CD4-positive, alpha-beta T cell (primary cell): ENCODE results near the gene MET. TPM values are rescaled to one million over a fixed set of nuclear protein-coding genes. Genes with fewer than 3 reads are reported as not detected.

Experiments
- ATAC-seq: fragments of 200-7000 bp; cut with Tn5 transposase; one replicate; pipeline ENCODE4 v1.10.0; 2022; ENCODE audit warnings: mild to moderate bottlenecking; ENCODE audit not compliant: poor library complexity
- CTCF ChIA-PET: fragments of 350-600 bp; sonication (Branson Sonifier 250); formaldehyde crosslinking; loops from one replicate; lab custom pipeline; 2021; ENCODE audit warnings: antibody characterized with exemption, inconsistent platforms; lab: Charles Lee
- POLR2A ChIA-PET: fragments of 350-600 bp; sonication (Branson Sonifier 250); formaldehyde crosslinking; loops from one replicate; lab custom pipeline; 2021; ENCODE audit warnings: antibody characterized with exemption, inconsistent platforms; lab: Charles Lee
- DNase-seq, 14 experiments: peaks; one replicate each; pipeline ENCODE4 v3.0.0-alpha.2; 2013 to 2020; ENCODE audit warnings: mixed read lengths in 2 of 14
- H3K27ac ChIP-seq, 2 donors: one replicate each; pipeline versions ENCODE4 v1.5.1 to v1.7.0; 2013; ENCODE audit warnings: low read length in 2 of 2, low read depth in 1 of 2, mild to moderate bottlenecking in 1 of 2
- H3K27me3 ChIP-seq, 2 experiments: 1 replicate in 1 of 2; 2 replicates in 1 of 2; pipeline versions ENCODE4 v1.6.1 to v1.7.0; 2013; ENCODE audit warnings: low read length in 2 of 2, control low read depth in 1 of 2, mild to moderate bottlenecking in 1 of 2, moderate library complexity in 1 of 2; ENCODE audit not compliant: insufficient read depth in 2 of 2, control insufficient read depth in 1 of 2
- H3K36me3 ChIP-seq: one replicate; pipeline ENCODE4 v1.6.1; 2013; ENCODE audit warnings: low read length, control low read depth; ENCODE audit not compliant: insufficient read depth
- H3K4me1 ChIP-seq: one replicate; pipeline ENCODE4 v1.6.1; 2013; ENCODE audit warnings: low read length, control low read depth; ENCODE audit not compliant: insufficient read depth
- H3K4me3 ChIP-seq: one replicate; pipeline ENCODE4 v1.5.1; 2013; ENCODE audit warnings: mild to moderate bottlenecking, low read length, moderate library complexity
- H3K9me3 ChIP-seq, 2 experiments: 1 replicate in 1 of 2; 2 replicates in 1 of 2; pipeline versions ENCODE4 v1.6.1 to v1.7.0; 2013; ENCODE audit warnings: low read length in 2 of 2, mild to moderate bottlenecking in 2 of 2, control low read depth in 1 of 2, moderate library complexity in 1 of 2; ENCODE audit not compliant: control insufficient read depth in 1 of 2, insufficient read depth in 1 of 2
- H3K27ac Mint-ChIP-seq: one replicate; pipeline ENCODE4 v1.8.0; 2020; ENCODE audit warnings: mixed read lengths
- H3K27me3 Mint-ChIP-seq: one replicate; pipeline ENCODE4 v1.8.0; 2021; ENCODE audit warnings: mixed read lengths
- H3K36me3 Mint-ChIP-seq: one replicate; pipeline ENCODE4 v1.8.0; 2021; ENCODE audit warnings: low read depth, mixed read lengths
- H3K4me1 Mint-ChIP-seq: one replicate; pipeline ENCODE4 v1.8.0; 2021; ENCODE audit warnings: low read depth, mixed read lengths
- H3K4me3 Mint-ChIP-seq: one replicate; pipeline ENCODE4 v1.8.0; 2020; ENCODE audit warnings: mild to moderate bottlenecking, mixed read lengths
- H3K9me3 Mint-ChIP-seq: one replicate; pipeline ENCODE4 v1.8.0; 2020; ENCODE audit warnings: mixed read lengths
- CTCF ChIP-seq: fragments of 200-600 bp; IDR thresholded peaks from one replicate; pipeline ENCODE4 v1.8.0; 2022; ENCODE audit warnings: antibody characterized with exemption, mild to moderate bottlenecking
- intact Hi-C, 2 experiments: fragments of 100-400 bp; cut with DNase I in 1 of 2; cut with micrococcal nuclease in 1 of 2; formaldehyde crosslinking; loops; one replicate each; pipeline versions ENCODE4 v1.15.1 to v1.9.0; 2023 to 2025; cut with DNase I, micrococcal nuclease
- total RNA-seq, 174 experiments: library from RNA in 2 of 174; stranded (reverse) in 2 of 174; gene quantifications; one replicate each; pipeline ENCODE4 v1.2.3 and lab custom pipeline; 2021 to 2026

Gene MET
- total RNA-seq, 2 experiments from 2014 or later: 0.14 TPM; not detected in 1

DNA sequence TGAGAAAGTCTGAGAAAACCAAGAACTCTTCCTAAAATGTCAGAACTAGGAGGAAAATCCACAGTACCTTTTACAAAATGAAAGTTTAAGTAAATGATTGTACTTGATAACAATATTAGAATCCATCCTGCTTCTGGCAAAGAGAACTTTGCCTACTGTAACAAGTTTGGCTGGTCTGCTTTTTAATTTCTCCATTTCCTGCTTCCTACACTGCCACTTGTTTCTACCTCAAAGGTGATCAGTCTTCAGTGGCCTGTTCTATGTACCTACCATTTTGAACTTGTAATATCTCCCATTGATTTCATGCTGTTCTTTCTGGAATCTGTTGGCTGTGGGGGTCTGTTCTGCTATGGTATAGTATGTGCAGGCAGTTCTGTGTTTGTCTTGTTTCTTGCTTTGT lies 157.5 kb downstream of the MET start:
- Mint-ChIP-seq H3K27me3 (peaks cover 33% of the 10 kb centered on the region), H3K9me3 (no peaks in the 10 kb centered on the region), H3K36me3 (no peaks in the 10 kb centered on the region), H3K27ac (no peak overlapping the region), H3K4me3 (no peak overlapping the region), H3K4me1 (no peaks in the 10 kb centered on the region)
- CTCF ChIA-PET: no interaction called here
- Histone ChIP-seq H3K27me3 (peaks cover 0 to 3% of the 10 kb centered on the region in 2 experiments), H3K27ac (no peak overlapping the region), H3K4me1 (no peaks in the 10 kb centered on the region), H3K4me3 (no peak overlapping the region), H3K9me3 (no peaks in the 10 kb centered on the region), H3K36me3 (no peaks in the 10 kb centered on the region)
- POLR2A ChIA-PET: no interaction called here
- ATAC-seq (no peak), DNase-seq (no peak)
- no peak for TF ChIP-seq CTCF
- intact Hi-C loops: no loop called here

DNA sequence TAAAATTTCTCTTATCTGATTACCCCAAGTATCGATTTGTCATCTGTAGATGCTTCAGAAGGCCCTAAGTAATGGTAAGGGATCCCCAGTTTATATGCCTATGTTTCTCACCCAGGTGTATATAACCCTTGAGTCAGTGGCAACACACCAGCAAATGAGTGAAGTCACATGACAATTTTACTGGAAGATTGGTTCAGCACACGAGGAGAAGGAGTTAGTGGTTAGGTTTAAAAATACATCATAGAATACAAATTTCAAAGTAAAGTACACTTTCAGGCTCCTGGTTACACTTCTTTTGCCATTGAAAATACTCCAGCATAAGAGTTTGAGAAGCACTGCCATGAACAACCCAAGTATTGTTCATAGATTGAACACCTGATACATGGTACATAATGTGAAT lies 160.7 kb downstream of the MET start:
- CTCF ChIA-PET: no interaction called here
- TF ChIP-seq CTCF: no peak
- DNase-seq (no peak), ATAC-seq (no peak)
- no peaks in the 10 kb centered on the region for H3K36me3 Mint-ChIP-seq
- no peak overlapping the region for H3K27ac Mint-ChIP-seq
- no peak overlapping the region for H3K27ac ChIP-seq
- no peak overlapping the region for H3K4me3 Mint-ChIP-seq
- H3K36me3 ChIP-seq: no peaks in the 10 kb centered on the region
- H3K9me3 ChIP-seq: no peaks in the 10 kb centered on the region
- H3K9me3 Mint-ChIP-seq: no peaks in the 10 kb centered on the region
- H3K27me3 ChIP-seq: no peaks in the 10 kb centered on the region
- no peak overlapping the region for H3K4me3 ChIP-seq
- no peaks in the 10 kb centered on the region for H3K4me1 Mint-ChIP-seq
- no peaks in the 10 kb centered on the region for H3K4me1 ChIP-seq
- POLR2A ChIA-PET: no interaction called here
- intact Hi-C loops: no loop called here
- H3K27me3 Mint-ChIP-seq: peaks cover 9% of the 10 kb centered on the region

DNA sequence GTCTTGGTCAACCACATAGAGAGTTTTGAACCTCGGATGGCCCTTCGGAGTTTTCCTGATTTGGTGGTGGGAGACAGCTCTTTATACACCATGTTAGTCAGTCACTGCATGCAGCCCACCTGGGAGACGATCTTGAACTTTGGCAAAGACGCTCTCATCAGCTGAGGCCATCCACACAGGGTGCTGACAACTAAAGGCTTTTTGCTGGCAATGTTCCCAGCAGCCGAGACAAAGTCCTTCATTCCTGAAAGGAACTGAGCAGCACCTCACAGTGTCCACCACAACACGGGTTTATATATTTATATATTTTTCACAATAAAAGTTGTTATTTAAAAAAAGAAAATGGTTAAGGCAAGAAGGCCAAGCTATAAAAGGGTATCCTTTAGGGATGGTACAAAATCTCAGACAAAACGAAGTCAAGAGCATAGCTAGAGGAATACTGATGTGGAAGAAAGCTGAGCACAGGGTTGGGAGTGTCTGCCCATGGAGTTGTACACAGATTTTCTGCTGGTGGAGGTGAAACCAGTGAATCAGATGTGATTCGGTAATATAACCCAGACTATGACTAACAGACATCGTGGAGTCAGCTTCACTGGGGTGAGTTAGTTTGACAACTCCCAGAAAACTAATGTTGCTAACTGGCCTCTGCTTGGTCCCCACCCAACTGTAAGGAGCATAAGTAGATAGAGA lies 163.0 kb downstream of the MET start:
- no peak for ATAC-seq

More for the DNA sequence above, 163.0 kb downstream of the MET start:
- Histone ChIP-seq H3K4me3 (no peak overlapping the region), H3K9me3 (no peaks in the 10 kb centered on the region), H3K4me1 (no peaks in the 10 kb centered on the region), H3K27me3 (peaks cover 0 to 6% of the 10 kb centered on the region in 2 experiments), H3K27ac (no peak overlapping the region), H3K36me3 (no peaks in the 10 kb centered on the region)
- Mint-ChIP-seq H3K36me3 (no peaks in the 10 kb centered on the region), H3K27me3 (peaks cover 9% of the 10 kb centered on the region), H3K27ac (no peak overlapping the region), H3K4me1 (no peaks in the 10 kb centered on the region), H3K9me3 (no peaks in the 10 kb centered on the region), H3K4me3 (no peak overlapping the region)
- no peak for DNase-seq
- CTCF ChIA-PET: interaction anchor here (1.2 kb wide), 1 partner anchor 10 kb away, joined by 3 read pairs; no protein-coding TSS in a partner anchor
- POLR2A ChIA-PET: no interaction called here
- TF ChIP-seq CTCF: no peak
- intact Hi-C loops: no loop called here
